Urinary bladder (tissue), 4 donors: ENCODE data around the gene FNDC11. TPM values are rescaled to one million over a fixed set of nuclear protein-coding genes. Genes with fewer than 3 reads are reported as not detected.
"Not testable (repeated sequence)": the region's sequence is repeated elsewhere in the genome, so short reads cannot be mapped to it uniquely, and the experiment has no call there.

ENCODE experiments used
- DNase-seq: peaks from one replicate; pipeline ENCODE4 v3.0.0-alpha.2; 2015; ENCODE audit errors: extremely low spot score
- H3K27ac ChIP-seq: one replicate; pipeline ENCODE4 v1.5.1; 2013; ENCODE audit warnings: low read depth, mild to moderate bottlenecking, moderate library complexity
- H3K36me3 ChIP-seq: one replicate; pipeline ENCODE4 v1.6.1; 2013; ENCODE audit warnings: mild to moderate bottlenecking, moderate library complexity; ENCODE audit not compliant: insufficient read depth
- H3K4me1 ChIP-seq: one replicate; pipeline ENCODE4 v1.6.1; 2013; ENCODE audit warnings: mild to moderate bottlenecking, moderate library complexity; ENCODE audit not compliant: insufficient read depth
- H3K4me3 ChIP-seq: one replicate; pipeline ENCODE4 v1.5.1; 2013; ENCODE audit warnings: low read depth, low read length
- WGBS: extraction: QIAGEN DNeasy Blood & Tissue Kit; methylation state at CpG from one replicate; pipeline ENCODE4 v1.1.7; 2013; 5-methylcytosine and 5-hydroxymethylcytosine counted together
- polyA plus RNA-seq: library from polyadenylated mRNA; stranded (reverse); fragments of 200-250 nt; gene quantifications from one replicate; pipeline ENCODE4 v1.2.3, GENCODE V29; 2013
- total RNA-seq: library from RNA; depleted of rRNA; stranded (reverse); fragments of >200 nt; gene quantifications from one replicate; pipeline ENCODE4 v1.2.3, GENCODE V29; 2014
- donor health status: healthy with polysubstance abuse.
- donor health status: healthy.

Gene FNDC11, protein sequence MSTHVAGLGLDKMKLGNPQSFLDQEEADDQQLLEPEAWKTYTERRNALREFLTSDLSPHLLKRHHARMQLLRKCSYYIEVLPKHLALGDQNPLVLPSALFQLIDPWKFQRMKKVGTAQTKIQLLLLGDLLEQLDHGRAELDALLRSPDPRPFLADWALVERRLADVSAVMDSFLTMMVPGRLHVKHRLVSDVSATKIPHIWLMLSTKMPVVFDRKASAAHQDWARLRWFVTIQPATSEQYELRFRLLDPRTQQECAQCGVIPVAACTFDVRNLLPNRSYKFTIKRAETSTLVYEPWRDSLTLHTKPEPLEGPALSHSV
- total RNA-seq (0.63 TPM), polyA plus RNA-seq (0.98 TPM)

- H3K27ac ChIP-seq = peak within 1 kb of the TSS; percentile 13
- peaks cover 2% of the 10 kb centered on the region for H3K36me3 ChIP-seq
- no peaks in the 10 kb centered on the region for H3K4me1 ChIP-seq
- no peak for DNase-seq
- peak within 1 kb of the TSS; percentile 47 for H3K4me3 ChIP-seq
- WGBS = 1% methylated on average over 34 of the region's 34 CpGs
Measured at GRCh38 chr20:63553933-63554290, at the start of gene FNDC11. TSS of gene FNDC11 (plus strand) at chr20:63554159. CDS start at chr20:63555664, 1,505 bp downstream.

DNA sequence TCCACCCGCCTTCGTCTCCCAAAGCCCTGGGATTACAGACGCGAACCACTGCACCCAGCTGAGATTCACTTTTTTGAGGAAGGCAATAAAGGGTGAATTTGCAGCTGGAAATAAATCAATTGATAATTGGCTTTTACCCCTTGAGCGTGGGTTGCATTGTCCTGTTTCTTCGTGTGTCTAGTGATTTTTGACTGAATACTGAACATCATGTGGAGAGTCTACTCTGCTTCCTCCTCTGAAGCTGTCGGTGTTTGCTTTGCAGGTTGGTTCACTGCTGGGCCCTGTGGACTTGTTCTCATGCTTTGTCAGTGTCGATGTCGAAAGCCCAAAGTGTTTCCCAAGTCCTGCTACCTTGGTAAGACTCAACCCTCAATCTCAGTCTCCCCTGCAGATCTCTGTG, 49.3 kb upstream of the FNDC11 start:
- H3K4me1 ChIP-seq = no peaks in the 10 kb centered on the region
- no peak overlapping the region for H3K4me3 ChIP-seq
- no peak overlapping the region for H3K27ac ChIP-seq
- DNase-seq = no peak
- WGBS = 88% methylated on average over 9 of the region's 9 CpGs
- no peaks in the 10 kb centered on the region for H3K36me3 ChIP-seq

DNA sequence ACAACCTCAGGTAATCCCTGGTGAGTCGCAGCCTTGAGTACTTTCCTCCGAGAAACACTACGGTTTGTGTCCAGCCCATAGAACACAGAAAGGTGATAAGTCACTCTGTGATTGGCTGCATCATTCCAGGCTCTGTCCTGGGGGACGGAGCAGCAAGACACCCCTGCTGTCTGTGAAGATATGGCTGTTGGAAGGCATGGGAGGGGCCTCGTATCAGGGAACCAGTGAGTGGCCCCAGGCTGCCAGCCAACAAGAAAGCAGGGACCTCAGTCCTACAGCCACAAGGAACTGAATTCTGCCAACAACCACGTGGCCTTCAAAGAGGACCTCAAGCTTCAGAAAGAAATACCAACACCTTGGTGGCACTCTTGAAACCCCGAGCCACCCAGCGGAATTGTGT, 48.7 kb upstream of the FNDC11 start:
- no peak for DNase-seq
- H3K27ac ChIP-seq = no peak overlapping the region
- H3K36me3 ChIP-seq = no peaks in the 10 kb centered on the region
- WGBS = 80% methylated on average over 8 of the region's 8 CpGs
- H3K4me3 ChIP-seq = no peak overlapping the region
- H3K4me1 ChIP-seq = no peaks in the 10 kb centered on the region

DNA sequence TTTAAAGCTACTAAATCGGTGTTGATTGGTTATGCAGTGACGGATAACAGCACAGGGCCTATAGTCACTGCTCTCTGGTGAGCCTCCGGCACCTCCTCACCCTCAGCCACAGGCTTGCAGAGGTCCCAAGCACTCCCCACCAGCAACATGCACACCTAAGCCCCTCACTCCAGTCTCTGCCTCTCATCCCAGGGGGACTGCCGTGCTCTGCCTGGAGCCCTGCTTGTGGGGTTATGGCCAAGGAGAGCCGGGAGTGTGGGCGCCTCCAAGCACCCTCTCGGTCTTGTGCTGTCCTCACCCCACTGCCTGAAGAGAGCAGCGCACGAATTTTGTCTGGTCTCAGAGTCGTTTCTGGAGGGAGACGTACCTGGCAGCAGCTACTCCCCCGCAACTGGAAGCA, 48.2 kb upstream of the FNDC11 start:
- no peak for DNase-seq
- 83% methylated on average over 12 of the region's 12 CpGs for WGBS
- Histone ChIP-seq H3K4me3 (no peak overlapping the region), H3K4me1 (no peaks in the 10 kb centered on the region), H3K27ac (no peak overlapping the region), H3K36me3 (no peaks in the 10 kb centered on the region)

- Histone ChIP-seq H3K36me3 (no peaks in the 10 kb centered on the region), H3K4me1 (no peaks in the 10 kb centered on the region), H3K4me3 (no peak overlapping the region), H3K27ac (no peak overlapping the region)
- no peak for DNase-seq
- WGBS = 93% methylated on average over 30 of the region's 30 CpGs
Measured at GRCh38 chr20:63507083-63507743, 46.7 kb upstream of the FNDC11 start.

GRCh38 chr20:63508072-63508768, 45.7 kb upstream of the FNDC11 start:
- Histone ChIP-seq H3K36me3 (no peaks in the 10 kb centered on the region), H3K4me3 (no peak overlapping the region), H3K4me1 (no peaks in the 10 kb centered on the region), H3K27ac (no peak overlapping the region)
- 87% methylated on average over 33 of the region's 33 CpGs for WGBS
- DNase-seq = no peak

DNA sequence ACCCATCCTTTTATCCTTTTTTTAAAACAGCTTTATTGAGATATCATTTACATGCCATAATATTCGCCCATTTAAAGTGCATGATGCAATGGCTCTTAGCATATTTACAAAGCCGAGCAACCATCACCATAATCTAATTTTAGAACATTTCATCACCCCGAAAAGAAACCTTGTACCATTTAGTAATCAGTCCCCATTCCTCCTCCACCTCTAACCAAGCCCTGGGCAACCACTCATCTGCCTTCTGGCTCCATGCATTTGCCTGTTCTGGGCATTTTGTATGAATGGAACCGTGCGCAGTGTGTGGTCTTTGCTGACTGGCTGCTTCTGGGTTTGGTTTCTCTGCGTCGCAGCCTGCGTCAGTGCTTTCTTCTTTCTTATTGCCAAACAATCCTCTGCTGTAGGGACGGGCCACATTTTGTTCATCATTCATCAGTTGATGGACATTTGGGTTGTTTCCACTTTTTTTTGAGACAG, 44.8 kb upstream of the FNDC11 start:
- H3K27ac ChIP-seq = no peak overlapping the region
- DNase-seq = no peak
- no peak overlapping the region for H3K4me3 ChIP-seq
- WGBS = 89% methylated on average over 9 of the region's 9 CpGs
- no peaks in the 10 kb centered on the region for H3K36me3 ChIP-seq
- H3K4me1 ChIP-seq = no peaks in the 10 kb centered on the region

- no peaks in the 10 kb centered on the region for H3K4me1 ChIP-seq
- no peak for DNase-seq
- no peak overlapping the region for H3K4me3 ChIP-seq
- H3K27ac ChIP-seq = no peak overlapping the region
- no peaks in the 10 kb centered on the region for H3K36me3 ChIP-seq
- 87% methylated on average over 3 of the region's 3 CpGs for WGBS
Measured at GRCh38 chr20:63513207-63513606, 40.8 kb upstream of the FNDC11 start.

GRCh38 chr20:63514520-63514919, 39.4 kb upstream of the FNDC11 start:
- H3K4me3 ChIP-seq, H3K27ac ChIP-seq, DNase-seq, H3K36me3 ChIP-seq, H3K4me1 ChIP-seq: not testable (repeated sequence)
- WGBS = 77% methylated on average over 10 of the region's 10 CpGs

GRCh38 chr20:63517376-63518309, 36.3 kb upstream of the FNDC11 start:
- 94% methylated on average over 32 of the region's 32 CpGs for WGBS
- DNase-seq = no peak
- Histone ChIP-seq H3K4me3 (no peak overlapping the region), H3K4me1 (peaks cover 1% of the 10 kb centered on the region), H3K36me3 (no peaks in the 10 kb centered on the region), H3K27ac (no peak overlapping the region)

- Histone ChIP-seq H3K36me3 (no peaks in the 10 kb centered on the region), H3K27ac (no peak overlapping the region), H3K4me1 (peaks cover 1% of the 10 kb centered on the region), H3K4me3 (no peak overlapping the region)
- DNase-seq = no peak
- WGBS = 83% methylated on average over 20 of the region's 20 CpGs
Measured at GRCh38 chr20:63518351-63518861, 35.6 kb upstream of the FNDC11 start.

GRCh38 chr20:63518946-63519667, 34.9 kb upstream of the FNDC11 start:
- Histone ChIP-seq H3K4me3 (peak overlapping the region; percentile 90), H3K36me3 (no peaks in the 10 kb centered on the region), H3K27ac (no peak overlapping the region), H3K4me1 (peaks cover 1% of the 10 kb centered on the region)
- 74% methylated on average over 32 of the region's 32 CpGs for WGBS
- no peak for DNase-seq
